Measurements from ENCODE around the gene ERCC5.

ERCC5 gene

DNA sequence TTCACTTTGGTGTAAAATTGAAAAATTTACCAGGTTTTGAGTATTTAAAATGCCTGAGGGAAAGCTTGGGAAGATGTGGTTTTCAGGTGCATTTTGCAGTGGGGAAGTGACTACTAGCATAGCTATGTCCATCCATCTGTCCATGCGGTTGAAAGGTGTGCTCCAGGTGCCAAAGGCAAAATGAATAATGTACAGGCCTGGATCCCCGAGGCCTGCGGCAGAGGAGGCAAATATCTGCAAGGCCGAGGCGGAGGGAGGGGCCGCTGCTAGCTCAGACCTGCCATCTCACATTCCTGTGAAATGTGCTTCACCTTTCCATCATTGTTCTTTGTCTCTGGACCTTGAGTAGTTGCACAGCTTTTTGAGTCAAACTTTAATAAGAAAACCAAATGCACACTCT is 65.5 kb downstream of the ERCC5 start:
- TF ChIP-seq, protein P1, sequence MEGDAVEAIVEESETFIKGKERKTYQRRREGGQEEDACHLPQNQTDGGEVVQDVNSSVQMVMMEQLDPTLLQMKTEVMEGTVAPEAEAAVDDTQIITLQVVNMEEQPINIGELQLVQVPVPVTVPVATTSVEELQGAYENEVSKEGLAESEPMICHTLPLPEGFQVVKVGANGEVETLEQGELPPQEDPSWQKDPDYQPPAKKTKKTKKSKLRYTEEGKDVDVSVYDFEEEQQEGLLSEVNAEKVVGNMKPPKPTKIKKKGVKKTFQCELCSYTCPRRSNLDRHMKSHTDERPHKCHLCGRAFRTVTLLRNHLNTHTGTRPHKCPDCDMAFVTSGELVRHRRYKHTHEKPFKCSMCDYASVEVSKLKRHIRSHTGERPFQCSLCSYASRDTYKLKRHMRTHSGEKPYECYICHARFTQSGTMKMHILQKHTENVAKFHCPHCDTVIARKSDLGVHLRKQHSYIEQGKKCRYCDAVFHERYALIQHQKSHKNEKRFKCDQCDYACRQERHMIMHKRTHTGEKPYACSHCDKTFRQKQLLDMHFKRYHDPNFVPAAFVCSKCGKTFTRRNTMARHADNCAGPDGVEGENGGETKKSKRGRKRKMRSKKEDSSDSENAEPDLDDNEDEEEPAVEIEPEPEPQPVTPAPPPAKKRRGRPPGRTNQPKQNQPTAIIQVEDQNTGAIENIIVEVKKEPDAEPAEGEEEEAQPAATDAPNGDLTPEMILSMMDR (IDR thresholded peaks at IDR 0.05; ENCODE audit: extremely low read depth, missing control alignments) = no peak
- DNase-seq (ENCODE audit: low spot score) = no peak

DNA sequence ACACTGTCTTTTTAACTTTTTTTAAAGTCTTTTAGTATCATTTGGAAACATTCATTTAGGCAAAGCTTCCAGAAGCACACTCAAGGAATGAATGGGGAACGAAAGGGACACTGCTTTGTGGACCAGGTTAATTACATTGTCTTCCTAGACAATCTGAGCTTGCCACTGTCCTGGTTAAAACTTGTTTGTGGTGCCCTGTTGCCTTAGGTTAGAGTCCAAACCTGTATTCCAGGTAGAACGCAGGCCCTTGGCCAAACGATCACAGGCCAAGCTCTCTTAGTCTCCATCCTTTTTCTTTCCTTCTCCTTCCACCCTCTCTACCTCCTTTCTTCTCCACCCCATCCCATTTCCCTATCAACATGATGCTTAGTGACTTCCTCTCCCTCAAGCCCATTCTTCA is 66.8 kb downstream of the ERCC5 start:
- no peak for DNase-seq (ENCODE audit: low spot score)
- TF ChIP-seq, protein P1 (IDR thresholded peaks at IDR 0.05; ENCODE audit: extremely low read depth, missing control alignments) = no peak

DNA sequence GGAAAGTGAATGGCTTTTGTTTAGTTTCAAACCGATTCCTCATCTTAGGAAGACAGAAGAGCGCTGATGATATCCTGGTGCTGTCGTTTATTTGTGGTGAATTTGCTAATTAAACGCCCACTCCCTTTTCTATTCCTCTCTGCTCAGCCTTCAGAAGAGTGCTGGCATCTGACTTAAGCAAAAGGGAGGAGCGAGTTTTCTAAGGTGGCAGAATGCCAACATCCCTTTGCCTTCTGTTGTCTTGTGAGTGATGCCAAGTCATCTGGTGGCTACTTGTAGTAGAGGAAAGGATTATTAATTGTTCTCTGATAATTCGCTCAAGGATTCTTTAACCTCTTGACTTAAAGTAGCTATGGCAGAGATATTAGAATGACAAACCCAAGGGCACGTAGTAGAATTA is 68.1 kb downstream of the ERCC5 start:
- TF ChIP-seq, protein P1 (IDR thresholded peaks at IDR 0.05; ENCODE audit: extremely low read depth, missing control alignments) = no peak
- DNase-seq (ENCODE audit: low spot score) = no peak

- no peak for DNase-seq (ENCODE audit: low spot score)
- TF ChIP-seq, protein P1 (IDR thresholded peaks at IDR 0.05; ENCODE audit: extremely low read depth, missing control alignments) = no peak
These were observed 68.6 kb downstream of the ERCC5 start for GRCh38 chr13:102914339-102914930.

DNA sequence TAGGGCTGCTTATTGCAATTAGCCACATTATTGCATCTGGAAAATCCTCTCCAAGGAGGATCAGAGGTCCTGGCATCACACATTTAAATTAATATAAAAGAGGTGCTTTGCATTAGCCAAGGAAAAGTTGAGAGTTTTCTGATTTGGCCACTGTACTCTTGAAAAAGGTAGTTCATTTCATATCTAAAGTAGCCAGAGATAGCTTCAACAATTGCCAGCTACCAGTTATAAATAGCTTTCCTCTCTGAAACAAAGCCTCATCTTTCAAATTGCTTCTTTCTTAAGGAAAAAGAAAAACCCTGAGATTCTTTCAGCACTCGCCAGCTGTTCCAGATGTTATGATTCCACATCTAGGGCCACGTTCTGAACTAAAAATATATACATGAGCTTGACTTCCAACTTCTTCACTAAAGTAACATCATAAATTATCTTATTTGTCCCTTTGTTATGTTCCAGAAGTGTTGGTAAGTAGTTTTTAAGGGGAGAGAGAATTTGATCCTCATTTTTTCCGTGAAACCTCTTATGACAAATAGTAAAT is 69.6 kb downstream of the ERCC5 start:
- TF ChIP-seq, protein P1 (IDR thresholded peaks at IDR 0.05; ENCODE audit: extremely low read depth, missing control alignments) = no peak
- no peak for DNase-seq (ENCODE audit: low spot score)

- TF ChIP-seq, protein P1 (IDR thresholded peaks at IDR 0.05; ENCODE audit: extremely low read depth, missing control alignments) = no peak
- no peak for DNase-seq (ENCODE audit: low spot score)
These were observed 71.2 kb downstream of the ERCC5 start for GRCh38 chr13:102917019-102917418.

- TF ChIP-seq, protein P1 (IDR thresholded peaks at IDR 0.05; ENCODE audit: extremely low read depth, missing control alignments) = no peak
- DNase-seq (ENCODE audit: low spot score) = no peak
These were observed 76.4 kb downstream of the ERCC5 start for GRCh38 chr13:102922184-102922583.
